Activated CD4-positive, CD25-positive, alpha-beta regulatory T cell treated with anti-CD3 and anti-CD28 coated beads, Interleukin-2, amount 50 U/mL, for 72 hours (primary cell): ENCODE measurements around the gene TSPO.

Experiments used
- DNase-seq: peaks from one replicate; pipeline ENCODE4 v3.0.0; 2021

The TSPO gene

GRCh38 chr22:43181321-43182076 lies 30.1 kb downstream of the TSPO start:
- no peak for DNase-seq

GRCh38 chr22:43182118-43182517 lies 30.8 kb downstream of the TSPO start:
- no peak for DNase-seq

DNA sequence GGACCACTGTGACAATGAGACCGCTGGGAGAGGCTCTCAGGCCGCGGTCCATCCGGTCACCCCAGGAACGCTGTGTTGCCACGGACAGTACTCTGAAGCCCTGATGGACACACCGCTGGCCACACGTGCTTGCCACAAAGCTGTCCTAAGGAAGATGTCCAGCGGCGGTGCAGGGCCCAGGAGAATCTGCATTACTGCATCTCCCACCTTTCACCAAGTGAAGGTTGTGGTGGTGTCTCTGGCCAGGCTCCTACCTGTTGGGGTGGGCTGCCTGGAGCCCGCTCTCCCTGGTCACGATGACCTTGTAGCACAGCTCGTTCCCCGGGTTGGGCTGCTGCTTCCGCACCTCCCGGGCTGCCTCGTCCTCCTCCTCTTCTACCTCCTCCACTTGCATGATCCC lies 31.4 kb downstream of the TSPO start:
- DNase-seq = no peak

GRCh38 chr22:43183496-43184277 lies 32.3 kb downstream of the TSPO start:
- no peak for DNase-seq

- DNase-seq = no peak
Observed at GRCh38 chr22:43185860-43186261, 34.5 kb downstream of the TSPO start.

- peak; percentile 68 for DNase-seq
Observed at GRCh38 chr22:43186272-43187170, 35.2 kb downstream of the TSPO start, which contains the start of gene TTLL12. Gene TTLL12 (minus strand): TSS chr22:43187134. CDS start chr22:43187069, 65 bp downstream.

DNA sequence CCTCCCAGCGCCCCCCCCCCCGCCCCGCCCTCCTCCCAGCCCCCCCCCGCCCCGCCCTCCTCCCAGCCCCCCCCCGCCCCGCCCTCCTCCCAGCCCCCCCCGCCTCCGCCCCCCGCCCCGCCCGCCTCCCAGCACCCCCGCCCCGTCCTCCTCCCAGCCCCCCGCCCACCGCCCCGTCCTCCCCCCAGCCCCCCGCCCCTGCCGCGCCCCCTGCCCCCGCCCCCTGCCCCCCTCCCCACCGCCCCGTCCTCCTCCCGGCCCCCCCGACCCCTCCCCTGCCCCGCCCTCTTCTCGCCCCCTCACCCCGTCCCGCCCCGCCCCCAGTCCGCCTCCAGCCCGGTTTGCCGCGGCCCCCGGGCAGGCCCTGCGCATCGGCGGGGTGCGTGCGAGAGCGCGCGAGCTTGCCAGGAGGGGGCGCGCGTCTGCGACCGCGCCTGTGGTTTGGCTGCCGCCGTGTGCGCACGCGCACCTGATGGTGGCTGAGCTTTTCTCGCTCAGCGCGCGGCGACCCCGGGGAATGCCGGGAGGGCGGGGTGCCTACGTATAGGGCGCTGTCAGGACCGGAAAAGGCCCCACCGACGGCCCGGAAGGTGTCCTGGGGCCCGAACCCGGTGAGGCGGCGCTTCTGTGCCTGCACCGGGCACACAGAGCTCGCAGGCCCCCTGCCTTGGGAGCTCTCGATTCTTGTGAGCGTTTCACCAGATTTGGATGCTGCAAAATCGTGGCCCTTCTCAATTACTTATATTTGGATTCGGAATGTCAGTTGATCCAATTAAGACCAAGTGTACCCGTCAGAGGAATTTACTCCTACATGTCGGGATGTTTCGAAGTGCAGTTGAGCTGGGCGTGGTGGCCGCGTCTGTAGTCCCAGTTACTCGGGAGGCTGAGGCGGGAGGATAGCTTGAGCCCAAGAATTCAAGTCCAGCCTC lies 36.1 kb downstream of the TSPO start:
- peak; percentile 98 for DNase-seq

GRCh38 chr22:43188829-43189545 lies 37.6 kb downstream of the TSPO start:
- no peak for DNase-seq

DNA sequence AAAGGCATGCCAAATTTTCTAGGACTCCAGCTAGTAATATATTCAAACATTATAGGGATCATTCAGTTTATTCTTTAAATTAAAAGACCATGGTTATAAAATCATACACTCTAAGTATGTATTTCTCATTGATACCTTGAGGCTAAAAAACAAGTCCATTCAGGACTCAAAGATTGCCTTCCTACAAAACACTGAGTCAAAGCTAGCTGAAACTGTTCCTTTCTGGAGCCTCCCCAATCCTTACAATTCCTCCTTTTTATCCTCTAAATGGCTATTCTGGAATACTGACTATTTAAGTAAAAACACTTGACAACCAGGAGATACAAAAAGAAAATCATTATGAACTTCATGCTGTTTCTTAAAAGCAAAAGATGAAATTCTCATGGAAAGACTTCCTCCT lies 40.5 kb downstream of the TSPO start:
- no peak for DNase-seq

DNA sequence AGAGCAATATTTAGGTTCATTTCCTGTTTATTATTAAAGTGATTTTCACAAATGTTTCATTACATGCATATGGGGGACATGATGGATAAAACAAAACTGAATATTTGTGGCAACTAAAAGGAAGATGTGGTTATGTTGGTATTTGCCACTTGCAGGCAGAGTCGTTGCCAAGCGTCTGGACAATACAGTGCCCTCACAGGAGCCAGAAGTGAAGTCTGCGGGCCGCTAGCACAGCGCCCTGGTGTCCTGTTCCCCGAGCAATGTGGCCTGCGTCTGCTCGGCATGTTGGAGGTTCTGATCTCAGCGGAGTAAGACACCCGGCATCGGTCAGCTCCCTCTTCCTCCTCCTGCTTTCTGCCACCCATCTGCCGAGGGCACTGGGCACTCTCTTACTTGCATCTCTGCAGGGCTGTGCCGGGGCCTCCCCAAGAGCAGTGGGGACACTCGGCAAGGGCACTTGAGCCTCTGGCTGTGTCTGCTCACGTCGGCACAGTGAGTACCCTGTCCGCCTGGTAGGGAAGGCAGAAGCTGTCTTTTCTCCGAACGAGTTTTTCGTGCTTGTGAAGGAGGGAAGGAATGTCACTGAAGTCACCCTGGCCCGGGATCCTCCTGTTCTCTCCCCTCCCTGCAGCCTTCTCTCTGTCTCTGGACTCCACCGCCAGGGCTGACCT lies 46.0 kb downstream of the TSPO start:
- DNase-seq = no peak

DNA sequence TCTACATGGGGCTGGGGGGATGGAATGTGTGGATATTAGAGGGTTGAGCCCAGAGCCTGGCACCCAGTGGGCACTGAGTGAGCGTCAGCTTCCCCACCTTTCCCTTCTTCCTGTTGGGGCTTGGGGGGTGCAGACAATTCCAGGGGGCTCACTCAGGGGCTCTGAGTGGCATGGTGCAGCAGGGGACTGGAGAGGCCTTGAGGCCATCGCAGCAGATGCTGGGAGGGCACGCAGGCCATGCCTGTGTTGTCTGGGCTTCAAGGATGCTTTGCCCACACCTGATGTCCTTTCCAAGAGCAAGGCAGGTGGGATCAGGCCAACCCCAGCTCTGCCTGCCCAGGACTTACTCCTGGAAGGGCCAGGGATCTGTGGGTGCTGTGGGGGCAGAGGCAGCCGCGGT lies 46.8 kb downstream of the TSPO start:
- DNase-seq = no peak

DNA sequence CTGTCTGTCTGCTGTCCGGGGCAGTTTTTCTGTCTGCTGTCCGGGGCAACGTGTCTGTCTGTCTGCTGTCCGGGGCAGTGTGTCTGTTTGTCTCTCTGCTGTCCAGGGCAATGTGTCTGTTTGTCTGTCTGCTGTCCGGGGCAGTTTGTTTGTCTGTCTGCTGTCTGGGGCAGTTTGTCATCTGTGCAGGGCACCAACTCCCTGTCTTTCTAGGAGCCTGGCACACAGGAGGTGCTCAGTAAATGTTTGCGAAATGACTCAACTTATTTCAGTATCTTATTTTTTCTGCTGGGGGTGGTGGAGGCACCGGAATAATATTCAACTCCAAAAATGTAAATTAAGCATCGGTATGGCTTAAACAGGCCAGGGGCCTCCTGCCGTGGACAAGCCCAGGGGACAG lies 47.6 kb downstream of the TSPO start:
- no peak for DNase-seq

DNA sequence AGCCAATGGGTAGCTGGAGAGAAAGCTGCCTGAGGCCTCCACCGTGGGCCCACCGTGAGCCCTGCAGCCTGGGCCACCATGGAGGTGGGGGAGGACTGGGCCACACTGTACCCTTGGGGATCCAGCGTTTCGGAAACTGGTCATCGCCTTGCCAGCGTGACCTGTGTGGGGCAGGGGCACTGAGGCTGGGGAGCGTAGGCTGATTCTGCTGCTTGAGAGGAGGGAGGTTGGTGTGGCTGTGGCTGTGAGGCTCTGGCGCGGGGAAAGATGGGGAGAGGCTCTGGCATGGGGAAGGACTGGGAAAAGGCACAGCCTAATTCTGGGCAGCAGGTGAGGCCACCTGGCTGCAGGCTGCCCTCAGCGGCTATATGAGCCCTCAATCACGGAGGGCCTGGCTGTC lies 48.2 kb downstream of the TSPO start:
- no peak for DNase-seq

GRCh38 chr22:43200031-43200430 lies 48.7 kb downstream of the TSPO start:
- DNase-seq = no peak

GRCh38 chr22:43200555-43200954 lies 49.2 kb downstream of the TSPO start:
- DNase-seq = no peak

- DNase-seq = no peak
Observed at GRCh38 chr22:43201486-43202219, 50.3 kb downstream of the TSPO start.

GRCh38 chr22:43202326-43202725 lies 51.0 kb downstream of the TSPO start:
- DNase-seq = no peak

DNA sequence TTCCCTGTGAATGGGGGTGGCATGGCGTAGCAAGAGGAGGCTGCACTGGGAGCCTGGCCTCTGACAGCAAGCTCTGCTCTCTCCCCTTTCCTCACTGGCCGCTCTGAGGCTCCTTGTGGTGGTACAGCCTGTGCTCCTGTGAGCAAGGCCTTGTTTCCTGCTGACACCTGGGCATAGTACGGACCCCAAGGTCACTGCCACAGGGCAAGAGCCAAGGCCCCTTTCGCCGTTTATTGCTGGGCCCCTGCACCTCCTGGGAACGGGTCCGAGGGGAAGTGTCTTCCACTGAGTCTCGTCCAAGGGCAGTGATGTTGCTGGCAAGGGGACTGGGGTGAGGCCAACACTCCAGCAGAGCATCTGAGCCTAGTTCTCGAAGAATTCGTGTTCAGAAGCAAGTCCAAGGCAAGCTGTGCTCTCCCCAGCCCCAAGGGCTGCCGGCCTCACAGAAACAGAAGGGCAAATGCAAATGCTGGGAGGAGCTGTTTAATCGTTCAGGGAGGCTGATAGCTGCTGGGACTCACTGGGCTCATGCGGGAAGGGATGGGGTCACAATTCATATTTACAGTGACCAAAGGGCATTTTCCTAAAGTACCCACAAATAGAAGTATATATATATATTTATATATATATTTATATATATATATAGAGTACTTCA lies 51.5 kb downstream of the TSPO start:
- DNase-seq = no peak

- DNase-seq = no peak
Observed at GRCh38 chr22:43203471-43203981, 52.2 kb downstream of the TSPO start.
